B cell (primary cell): ENCODE results near the gene RAB11FIP3. TPM values are rescaled to one million over a fixed set of nuclear protein-coding genes. Genes with fewer than 3 reads are reported as not detected.
"Not testable (repeated sequence)": the region's sequence is repeated elsewhere in the genome, so short reads cannot be mapped to it uniquely, and the experiment has no call there.

ENCODE experiments used
- ATAC-seq: fragments of 200-7000 bp; cut with Tn5 transposase; one replicate; pipeline ENCODE4 v1.10.0; 2021; ENCODE audit warnings: low read depth, mild to moderate bottlenecking, moderate number of reproducible peaks, moderate library complexity
- CTCF ChIA-PET: fragments of 350-600 bp; sonication (Branson Sonifier 250); formaldehyde crosslinking; loops from one replicate; lab custom pipeline; 2021; ENCODE audit warnings: antibody characterized with exemption, inconsistent platforms; lab: Charles Lee
- POLR2A ChIA-PET: fragments of 350-600 bp; sonication (Branson Sonifier 250); formaldehyde crosslinking; loops from one replicate; lab custom pipeline; 2021; ENCODE audit warnings: antibody characterized with exemption; lab: Charles Lee
- DNase-seq: peaks from one replicate; pipeline ENCODE4 v3.0.0; 2013
- H2AFZ ChIP-seq: 2 replicates; pipeline ENCODE4 v1.6.1; 2012; ENCODE audit warnings: mild to moderate bottlenecking, low read depth, low read length; ENCODE audit not compliant: insufficient read depth, poor library complexity, severe bottlenecking
- H3K27ac ChIP-seq, 2 donors: 1 replicate in 1 of 2; 2 replicates in 1 of 2; pipeline ENCODE4 v1.5.1; 2012 to 2013; ENCODE audit warnings: low read length in 2 of 2, mild to moderate bottlenecking in 2 of 2, moderate library complexity in 1 of 2
- H3K27me3 ChIP-seq, 4 experiments: fragments of 200-600 bp in 1 of 4; sonication (generic) in 1 of 4; replicated peaks in 1 of 4; 1 replicate in 2 of 4; 2 replicates in 2 of 4; pipeline versions ENCODE4 v1.6.1 to v1.7.0; 2013 to 2016; ENCODE audit warnings: low read length in 3 of 4, mild to moderate bottlenecking in 2 of 4, mixed read lengths in 1 of 4, moderate library complexity in 1 of 4; ENCODE audit not compliant: insufficient read depth in 4 of 4, control insufficient read depth in 3 of 4; ENCODE audit errors: control extremely low read depth in 1 of 4
- H3K36me3 ChIP-seq, 2 experiments: replicated peaks in 1 of 2; 1 replicate in 1 of 2; 2 replicates in 1 of 2; pipeline versions ENCODE4 v1.6.1 to v1.7.1; 2013; ENCODE audit warnings: low read length in 1 of 2; ENCODE audit not compliant: insufficient read depth in 2 of 2, control insufficient read depth in 1 of 2; ENCODE audit errors: control extremely low read depth in 1 of 2, extremely low read depth in 1 of 2
- H3K4me1 ChIP-seq, 2 donors: fragments of 200-600 bp in 1 of 2; sonication (generic) in 1 of 2; 1 replicate in 1 of 2; 2 replicates in 1 of 2; pipeline versions ENCODE4 v1.5.1 to v1.6.1; 2013 to 2017; ENCODE audit warnings: low read length in 2 of 2; ENCODE audit not compliant: control insufficient read depth in 2 of 2, insufficient read depth in 2 of 2
- H3K4me2 ChIP-seq: replicated peaks from 2 replicates; pipeline ENCODE3; 2012; ENCODE audit warnings: mild to moderate bottlenecking, low read depth, low read length; ENCODE audit not compliant: poor library complexity, severe bottlenecking
- H3K4me3 ChIP-seq, 5 experiments: fragments of 200-600 bp in 1 of 5; sonication (generic) in 1 of 5; 1 replicate in 3 of 5; 2 replicates in 2 of 5; pipeline versions ENCODE4 v1.5.1 to v1.7.0; 2011 to 2016; ENCODE audit warnings: low read length in 4 of 5, mild to moderate bottlenecking in 4 of 5, low read depth in 2 of 5, control low read depth in 1 of 5, moderate library complexity in 1 of 5; ENCODE audit not compliant: insufficient read depth in 1 of 5; ENCODE audit errors: control extremely low read depth in 1 of 5, extremely low read depth in 1 of 5
- H3K79me2 ChIP-seq: fragments of 200-600 bp; sonication (generic); one replicate; pipeline ENCODE4 v1.6.0; 2016; ENCODE audit warnings: low read length; ENCODE audit not compliant: control insufficient read depth, insufficient read depth
- H3K9ac ChIP-seq: fragments of 200-600 bp; sonication (generic); 2 replicates; pipeline ENCODE4 v1.6.1; 2017; ENCODE audit warnings: mild to moderate bottlenecking, low read length, moderate library complexity
- H3K9me3 ChIP-seq, 3 donors: one replicate each; pipeline versions ENCODE4 v1.6.1 to v1.7.1; 2013; ENCODE audit warnings: low read length in 2 of 3; ENCODE audit not compliant: control insufficient read depth in 2 of 3, insufficient read depth in 1 of 3; ENCODE audit errors: control extremely low read depth in 1 of 3
- H4K20me1 ChIP-seq: 2 replicates; pipeline ENCODE4 v1.6.0; 2012; ENCODE audit warnings: mild to moderate bottlenecking, low read length; ENCODE audit not compliant: insufficient read depth, control insufficient read depth, poor library complexity, severe bottlenecking
- H3K27ac Mint-ChIP-seq: one replicate; pipeline ENCODE4 v1.8.0; 2021; ENCODE audit warnings: mixed read lengths
- H3K27me3 Mint-ChIP-seq: one replicate; pipeline ENCODE4 v1.8.0; 2021; ENCODE audit warnings: mixed read lengths
- H3K4me1 Mint-ChIP-seq: one replicate; pipeline ENCODE4 v1.8.0; 2021; ENCODE audit warnings: mixed read lengths
- H3K4me3 Mint-ChIP-seq: one replicate; pipeline ENCODE4 v1.8.0; 2021; ENCODE audit warnings: mixed read lengths
- H3K9me3 Mint-ChIP-seq: one replicate; pipeline ENCODE4 v1.8.0; 2022; ENCODE audit warnings: mixed read lengths; ENCODE audit not compliant: insufficient read depth
- EZH2 ChIP-seq: IDR thresholded peaks from 2 replicates; pipeline ENCODE4 v1.6.1; 2012; ENCODE audit warnings: borderline replicate concordance, low read depth, mild to moderate bottlenecking, moderate library complexity, low read length; ENCODE audit not compliant: insufficient read depth, poor library complexity, severe bottlenecking
- WGBS: methylation state at CpG from one replicate; pipeline ENCODE4 v1.1.5; 2013; ENCODE audit warnings: missing lambda C conversion rate; ENCODE audit not compliant: insufficient coverage; 5-methylcytosine and 5-hydroxymethylcytosine counted together
- intact Hi-C: fragments of 100-400 bp; cut with micrococcal nuclease; formaldehyde crosslinking; loops from one replicate; pipeline ENCODE4 v1.10.0; 2022
- polyA plus RNA-seq: library from polyadenylated mRNA; depleted of rRNA; stranded (reverse); fragments of >200 nt; gene quantifications from 2 replicates; pipeline ENCODE4 v1.2.3, GENCODE V29; 2012
- total RNA-seq, 2 donors: library from RNA; stranded (reverse); fragments of 120-200 nt in 1 of 2; gene quantifications; 1 replicate in 1 of 2; 2 replicates in 1 of 2; pipeline versions ENCODE4 v1.2.3 to v1.2.4, GENCODE V29; 2013 to 2022
- TF ChIP-seq, protein P1 (sequence below): fragments of 200-600 bp; IDR thresholded peaks from one replicate; pipeline ENCODE4 v1.8.0; 2022; ENCODE audit warnings: antibody characterized with exemption, mild to moderate bottlenecking

RAB11FIP3 gene
- total and polyA plus RNA-seq, 2 donors (not counting 1 experiment from before 2014, with no cell fraction given), result 24.3 to 57.2 TPM

DNA sequence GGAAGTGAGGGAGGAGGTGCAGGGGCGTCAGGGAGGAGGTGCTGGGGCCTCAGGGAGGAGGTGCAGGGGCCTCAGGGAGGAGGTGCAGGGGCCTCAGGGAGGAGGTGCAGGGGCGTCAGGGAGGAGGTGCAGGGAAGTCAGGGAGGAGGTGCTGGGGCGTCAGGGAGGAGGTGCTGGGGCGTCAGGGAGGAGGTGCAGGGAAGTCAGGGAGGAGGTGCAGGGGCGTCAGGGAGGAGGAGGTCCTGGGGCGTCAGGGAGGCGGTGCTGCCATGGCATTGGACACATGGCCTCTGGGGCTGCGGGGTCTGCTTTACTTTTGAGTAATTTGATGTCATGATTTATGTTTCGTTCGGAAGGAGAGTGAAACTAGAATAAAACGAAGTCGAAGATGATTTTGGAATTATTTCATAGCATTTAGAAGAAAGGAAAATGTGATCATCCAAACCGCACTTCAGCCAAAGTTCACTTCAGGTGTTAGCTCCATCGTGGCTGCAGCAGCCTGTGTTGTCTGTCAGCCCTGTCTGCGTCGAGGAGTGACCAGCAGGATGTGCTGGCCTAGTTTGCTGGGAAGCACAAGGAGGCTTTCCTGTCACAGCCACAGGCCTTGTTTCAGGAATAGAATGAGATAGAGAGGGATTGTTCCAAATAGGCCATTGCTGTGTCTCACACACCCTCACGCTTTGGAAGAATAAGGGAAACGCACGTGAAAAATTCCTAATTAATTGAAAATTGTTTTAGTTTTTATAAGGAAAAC, 42.8 kb downstream of the RAB11FIP3 start:
- H3K27ac Mint-ChIP-seq, result no peak overlapping the region

DNA sequence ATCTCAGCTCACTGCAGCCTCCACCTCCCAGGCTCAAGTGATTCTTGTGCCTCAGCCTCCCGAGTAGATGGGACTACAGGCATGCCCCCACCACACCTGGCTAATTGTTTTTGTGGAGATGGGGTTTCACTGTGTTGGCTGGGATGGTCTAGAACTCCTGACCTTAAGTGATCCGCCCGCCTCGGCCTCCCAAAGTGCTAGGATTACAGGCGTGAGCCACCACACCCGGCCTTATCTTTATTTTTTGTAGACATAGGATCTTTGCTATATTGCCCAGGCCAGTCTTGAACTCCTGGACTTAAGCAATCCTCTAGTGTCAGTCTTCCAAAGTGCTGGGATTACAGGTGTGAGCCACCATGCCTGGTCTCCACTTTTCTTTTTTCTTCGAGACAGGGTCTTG, 44.0 kb downstream of the RAB11FIP3 start:
- H3K9me3 Mint-ChIP-seq, DNase-seq, H3K27ac ChIP-seq, H3K4me1 ChIP-seq, intact Hi-C loops, H3K4me1 Mint-ChIP-seq, H3K27ac Mint-ChIP-seq, CTCF ChIA-PET, ATAC-seq, H3K27me3 Mint-ChIP-seq, H3K4me3 ChIP-seq, H3K4me2 ChIP-seq, POLR2A ChIA-PET, H3K4me3 Mint-ChIP-seq, H3K9me3 ChIP-seq, H3K36me3 ChIP-seq, H3K27me3 ChIP-seq, H2AFZ ChIP-seq, H3K9ac ChIP-seq: not testable (repeated sequence)
- peaks cover 15% of the 10 kb centered on the region for H3K79me2 ChIP-seq
- WGBS, result 98% methylated on average over 6 of the region's 7 CpGs
- peaks cover 29% of the 10 kb centered on the region for H4K20me1 ChIP-seq

More for the DNA sequence above, 42.8 kb downstream of the RAB11FIP3 start:
- H3K9me3 Mint-ChIP-seq, result no peaks in the 10 kb centered on the region
- no peaks in the 10 kb centered on the region for H3K4me1 ChIP-seq
- H3K36me3 ChIP-seq, result no peaks in the 10 kb centered on the region
- H3K27me3 Mint-ChIP-seq, result no peaks in the 10 kb centered on the region
- no peaks in the 10 kb centered on the region for H3K27me3 ChIP-seq
- ATAC-seq, result no peak
- H3K9ac ChIP-seq, result no peak overlapping the region
- no peak overlapping the region for H3K4me3 ChIP-seq
- no peak for DNase-seq
- intact Hi-C loops, result no loop called here
- H2AFZ ChIP-seq, result no peak overlapping the region
- H3K79me2 ChIP-seq, result peaks cover 21% of the 10 kb centered on the region
- H3K4me1 Mint-ChIP-seq, result no peaks in the 10 kb centered on the region
- no peak overlapping the region for H3K27ac ChIP-seq
- POLR2A ChIA-PET, result no interaction called here
- 91% methylated on average over 16 of the region's 19 CpGs for WGBS
- TF ChIP-seq EZH2, result no peak
- TF ChIP-seq, protein P1, sequence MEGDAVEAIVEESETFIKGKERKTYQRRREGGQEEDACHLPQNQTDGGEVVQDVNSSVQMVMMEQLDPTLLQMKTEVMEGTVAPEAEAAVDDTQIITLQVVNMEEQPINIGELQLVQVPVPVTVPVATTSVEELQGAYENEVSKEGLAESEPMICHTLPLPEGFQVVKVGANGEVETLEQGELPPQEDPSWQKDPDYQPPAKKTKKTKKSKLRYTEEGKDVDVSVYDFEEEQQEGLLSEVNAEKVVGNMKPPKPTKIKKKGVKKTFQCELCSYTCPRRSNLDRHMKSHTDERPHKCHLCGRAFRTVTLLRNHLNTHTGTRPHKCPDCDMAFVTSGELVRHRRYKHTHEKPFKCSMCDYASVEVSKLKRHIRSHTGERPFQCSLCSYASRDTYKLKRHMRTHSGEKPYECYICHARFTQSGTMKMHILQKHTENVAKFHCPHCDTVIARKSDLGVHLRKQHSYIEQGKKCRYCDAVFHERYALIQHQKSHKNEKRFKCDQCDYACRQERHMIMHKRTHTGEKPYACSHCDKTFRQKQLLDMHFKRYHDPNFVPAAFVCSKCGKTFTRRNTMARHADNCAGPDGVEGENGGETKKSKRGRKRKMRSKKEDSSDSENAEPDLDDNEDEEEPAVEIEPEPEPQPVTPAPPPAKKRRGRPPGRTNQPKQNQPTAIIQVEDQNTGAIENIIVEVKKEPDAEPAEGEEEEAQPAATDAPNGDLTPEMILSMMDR, result no peak
- no peaks in the 10 kb centered on the region for H3K9me3 ChIP-seq
- CTCF ChIA-PET, result no interaction called here
- no peak overlapping the region for H3K4me3 Mint-ChIP-seq
- H4K20me1 ChIP-seq, result peaks cover 29% of the 10 kb centered on the region
- H3K4me2 ChIP-seq, result no peak overlapping the region
